ENCODE measurements around the gene UNC13A.

The UNC13A gene

GRCh38 chr19:17655751-17656472, 32.2 kb downstream of the UNC13A start:
- TF ChIP-seq FOXP2 (optimal IDR thresholded peaks at IDR 0.05; ENCODE audit: borderline replicate concordance, extremely low read depth, extremely low read length, insufficient read depth), result no peak
- TF ChIP-seq REST (IDR thresholded peaks at IDR 0.05; ENCODE audit: insufficient read depth in 1 of 2, low read depth in 2 of 2, low read length in 2 of 2), result no peak
- no peak for TF ChIP-seq POLR2AphosphoS5 (IDR thresholded peaks at IDR 0.05; ENCODE audit: low read depth, low read length)
- no peak for TF ChIP-seq SIN3A (IDR thresholded peaks at IDR 0.05; ENCODE audit: borderline replicate concordance, insufficient read depth, low read length)
- no peak for TF ChIP-seq TAF1 (IDR thresholded peaks at IDR 0.05; ENCODE audit: borderline replicate concordance, insufficient read depth, low read length)

GRCh38 chr19:17654993-17655392, 33.2 kb downstream of the UNC13A start:
- TF ChIP-seq POLR2AphosphoS5 (IDR thresholded peaks at IDR 0.05; ENCODE audit: low read depth, low read length) (no peak), TAF1 (IDR thresholded peaks at IDR 0.05; ENCODE audit: borderline replicate concordance, insufficient read depth, low read length) (no peak), REST (IDR thresholded peaks at IDR 0.05; ENCODE audit: insufficient read depth in 1 of 2, low read depth in 2 of 2, low read length in 2 of 2) (no peak), FOXP2 (optimal IDR thresholded peaks at IDR 0.05; ENCODE audit: borderline replicate concordance, extremely low read depth, extremely low read length, insufficient read depth) (no peak), SIN3A (IDR thresholded peaks at IDR 0.05; ENCODE audit: borderline replicate concordance, insufficient read depth, low read length) (no peak)

GRCh38 chr19:17652627-17653026, 35.5 kb downstream of the UNC13A start:
- TF ChIP-seq POLR2AphosphoS5 (IDR thresholded peaks at IDR 0.05; ENCODE audit: low read depth, low read length) (no peak), FOXP2 (optimal IDR thresholded peaks at IDR 0.05; ENCODE audit: borderline replicate concordance, extremely low read depth, extremely low read length, insufficient read depth) (no peak), TAF1 (IDR thresholded peaks at IDR 0.05; ENCODE audit: borderline replicate concordance, insufficient read depth, low read length) (no peak), SIN3A (IDR thresholded peaks at IDR 0.05; ENCODE audit: borderline replicate concordance, insufficient read depth, low read length) (no peak), REST (IDR thresholded peaks at IDR 0.05; ENCODE audit: insufficient read depth in 1 of 2, low read depth in 2 of 2, low read length in 2 of 2) (no peak)

GRCh38 chr19:17648786-17649185, 39.4 kb downstream of the UNC13A start:
- no peak for TF ChIP-seq POLR2AphosphoS5 (IDR thresholded peaks at IDR 0.05; ENCODE audit: low read depth, low read length)
- no peak for TF ChIP-seq FOXP2 (optimal IDR thresholded peaks at IDR 0.05; ENCODE audit: borderline replicate concordance, extremely low read depth, extremely low read length, insufficient read depth)
- TF ChIP-seq REST (IDR thresholded peaks at IDR 0.05; ENCODE audit: insufficient read depth in 1 of 2, low read depth in 2 of 2, low read length in 2 of 2), result no peak
- TF ChIP-seq SIN3A (IDR thresholded peaks at IDR 0.05; ENCODE audit: borderline replicate concordance, insufficient read depth, low read length), result no peak
- no peak for TF ChIP-seq TAF1 (IDR thresholded peaks at IDR 0.05; ENCODE audit: borderline replicate concordance, insufficient read depth, low read length)

Data from PFSK-1 (cell line).